Activated CD4-positive, alpha-beta T cell treated with anti-CD3 and anti-CD28 coated beads for 1 hour (primary cell): ENCODE measurements around the gene SAMHD1.

Experiments
- DNase-seq: peaks from one replicate; pipeline ENCODE4 v3.0.0-alpha.2; 2020

The SAMHD1 gene

DNA sequence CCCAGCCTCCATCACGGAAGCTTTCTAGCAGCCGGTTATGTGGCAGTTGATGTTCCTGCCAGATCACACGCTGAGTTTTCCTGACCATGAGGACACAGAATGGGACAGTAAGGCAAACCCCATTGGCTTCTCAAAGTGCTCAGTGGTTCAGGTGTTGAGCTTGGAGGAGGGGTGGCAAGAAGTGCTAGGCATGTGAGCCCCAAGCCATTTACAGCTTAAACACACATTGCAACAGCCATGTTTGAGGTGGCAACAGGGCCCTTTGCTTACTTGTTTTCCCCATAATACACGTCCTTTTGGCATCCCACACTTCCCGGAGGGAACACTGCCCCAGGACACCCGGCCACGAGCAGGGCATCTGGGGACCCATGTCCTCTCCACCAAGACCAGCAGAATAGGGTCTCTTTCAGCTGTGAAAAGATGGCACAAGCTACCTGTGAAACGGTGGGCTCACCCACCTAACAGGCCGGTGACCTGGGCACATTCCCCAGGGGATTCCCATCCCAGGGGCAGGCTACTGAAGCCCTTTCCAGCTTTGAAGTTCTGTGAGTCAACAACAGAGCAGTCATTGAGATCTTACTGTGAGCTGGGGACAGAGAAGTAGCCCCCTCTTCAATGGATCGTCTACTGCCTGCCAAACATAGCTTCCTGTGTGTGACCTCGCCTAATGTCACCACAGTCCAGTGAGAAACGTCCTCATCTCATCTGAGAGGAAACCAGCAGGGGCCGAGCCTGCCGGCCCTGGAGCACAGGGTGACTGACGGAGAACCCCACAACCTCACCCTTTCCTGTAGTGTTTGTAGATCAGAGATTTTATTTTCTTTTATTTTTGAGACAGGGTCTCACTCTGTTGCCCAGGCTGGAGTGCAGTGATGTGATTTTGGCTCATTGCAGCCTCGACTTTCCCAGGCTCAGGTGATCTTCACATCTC, 79.6 kb downstream of the SAMHD1 start:
- no peak for DNase-seq

DNA sequence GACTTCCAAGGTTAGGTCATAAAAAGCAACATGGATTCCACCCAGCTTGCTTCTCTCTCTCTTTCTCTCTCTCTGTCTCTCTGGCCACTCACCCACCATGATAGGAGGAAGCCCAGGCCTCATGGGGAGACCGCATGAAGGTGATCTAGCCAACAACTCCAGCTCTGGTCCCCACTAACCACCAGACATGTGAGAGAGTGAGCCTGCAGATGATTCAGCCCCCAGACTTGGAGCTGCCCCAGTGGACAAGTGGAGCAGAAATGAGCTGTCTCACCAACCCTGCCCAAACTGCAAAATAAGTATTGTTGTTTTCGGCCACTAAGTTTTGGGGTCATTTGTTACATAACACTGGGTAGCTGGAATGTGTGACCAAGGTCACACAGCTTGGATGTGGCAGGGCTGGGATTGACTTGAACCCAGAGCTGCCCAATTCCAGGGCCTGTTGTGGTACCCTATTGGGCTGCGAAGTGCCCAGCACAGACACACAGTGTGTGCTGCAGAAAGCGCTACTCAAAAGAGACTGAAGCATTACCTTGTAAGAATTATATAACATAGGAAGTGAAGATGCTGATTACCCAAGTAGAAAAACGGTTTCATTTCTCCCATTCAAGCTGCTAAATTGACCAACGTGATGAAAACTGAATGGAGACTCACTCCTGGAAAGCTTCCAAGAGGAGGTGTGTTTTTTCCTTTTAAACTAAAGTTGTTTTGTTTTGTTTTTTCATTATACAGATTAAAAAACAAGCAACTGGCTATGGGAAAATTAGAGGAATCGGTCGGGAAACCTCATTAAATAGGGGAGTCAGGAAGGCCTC, 84.6 kb downstream of the SAMHD1 start:
- DNase-seq, result no peak

DNA sequence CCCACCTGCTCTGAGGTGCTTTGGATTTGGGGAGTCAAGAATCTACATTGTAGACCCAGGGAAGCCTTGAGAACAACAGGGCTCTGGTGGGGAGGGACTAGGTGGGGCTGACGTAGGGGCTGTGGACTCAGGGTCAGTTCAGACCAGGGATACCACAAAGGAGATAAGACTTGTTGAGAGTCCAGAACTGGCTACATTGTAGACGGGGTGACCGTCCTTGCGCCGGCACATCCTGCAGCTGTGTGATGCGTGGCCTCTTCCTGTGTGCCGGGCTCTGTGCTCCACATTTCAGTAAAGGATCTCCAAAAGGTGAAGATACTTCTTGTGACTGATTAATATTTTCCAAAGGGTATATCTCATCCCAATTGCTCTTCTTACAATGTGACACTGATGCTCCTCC, 85.3 kb downstream of the SAMHD1 start:
- no peak for DNase-seq

DNA sequence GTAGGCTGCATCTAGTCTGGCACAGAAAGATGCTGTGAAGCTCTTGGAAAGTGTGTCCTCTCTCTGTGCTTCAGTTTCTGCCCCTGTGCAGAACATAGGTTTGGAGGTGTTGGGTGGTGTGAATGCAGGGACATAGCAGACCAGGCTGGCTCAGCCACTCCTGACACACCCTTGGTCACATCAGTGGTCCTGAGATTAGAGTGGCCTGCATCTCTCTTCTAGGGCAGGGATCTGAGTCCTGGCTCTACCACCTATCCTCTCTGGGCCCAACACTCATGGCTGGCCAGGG, 85.7 kb downstream of the SAMHD1 start:
- DNase-seq, result no peak

DNA sequence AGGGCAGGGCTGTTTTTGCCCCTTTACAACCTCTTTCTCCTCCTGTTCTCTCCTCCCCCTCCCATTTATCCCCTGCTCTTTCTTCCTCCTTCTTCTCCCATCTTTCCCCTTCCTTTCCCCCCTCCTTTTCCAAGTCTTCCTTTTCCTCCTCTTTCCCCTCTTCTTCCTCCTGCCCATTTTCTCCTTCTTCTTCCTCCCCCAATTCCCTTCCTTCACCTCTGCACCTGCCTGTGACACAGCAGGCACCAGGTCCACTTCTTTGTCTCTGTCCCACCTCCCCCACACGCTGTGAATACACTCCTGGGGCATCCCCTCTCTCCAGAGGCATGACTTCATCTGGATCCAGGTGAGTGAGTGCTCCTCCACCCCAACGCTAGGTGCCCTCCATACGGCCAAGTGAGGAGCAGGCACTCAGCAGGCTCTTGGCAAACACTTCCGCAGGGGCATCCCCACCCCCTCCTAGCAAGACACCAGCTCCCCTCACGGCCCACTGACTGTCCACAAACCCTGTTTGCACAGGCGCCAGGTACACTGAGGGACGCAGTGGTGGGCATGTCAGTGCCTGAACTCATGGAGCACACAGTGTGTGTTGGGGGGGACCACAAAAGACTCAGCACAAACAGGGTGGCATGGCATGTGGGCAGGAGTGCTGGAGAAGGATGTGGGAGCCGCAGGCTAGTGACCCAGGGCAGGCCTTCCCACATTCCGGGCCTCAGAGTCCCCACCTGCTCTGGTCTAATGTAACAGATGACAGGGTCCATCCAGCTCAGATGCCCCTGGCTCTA, 86.2 kb downstream of the SAMHD1 start:
- no peak for DNase-seq

DNA sequence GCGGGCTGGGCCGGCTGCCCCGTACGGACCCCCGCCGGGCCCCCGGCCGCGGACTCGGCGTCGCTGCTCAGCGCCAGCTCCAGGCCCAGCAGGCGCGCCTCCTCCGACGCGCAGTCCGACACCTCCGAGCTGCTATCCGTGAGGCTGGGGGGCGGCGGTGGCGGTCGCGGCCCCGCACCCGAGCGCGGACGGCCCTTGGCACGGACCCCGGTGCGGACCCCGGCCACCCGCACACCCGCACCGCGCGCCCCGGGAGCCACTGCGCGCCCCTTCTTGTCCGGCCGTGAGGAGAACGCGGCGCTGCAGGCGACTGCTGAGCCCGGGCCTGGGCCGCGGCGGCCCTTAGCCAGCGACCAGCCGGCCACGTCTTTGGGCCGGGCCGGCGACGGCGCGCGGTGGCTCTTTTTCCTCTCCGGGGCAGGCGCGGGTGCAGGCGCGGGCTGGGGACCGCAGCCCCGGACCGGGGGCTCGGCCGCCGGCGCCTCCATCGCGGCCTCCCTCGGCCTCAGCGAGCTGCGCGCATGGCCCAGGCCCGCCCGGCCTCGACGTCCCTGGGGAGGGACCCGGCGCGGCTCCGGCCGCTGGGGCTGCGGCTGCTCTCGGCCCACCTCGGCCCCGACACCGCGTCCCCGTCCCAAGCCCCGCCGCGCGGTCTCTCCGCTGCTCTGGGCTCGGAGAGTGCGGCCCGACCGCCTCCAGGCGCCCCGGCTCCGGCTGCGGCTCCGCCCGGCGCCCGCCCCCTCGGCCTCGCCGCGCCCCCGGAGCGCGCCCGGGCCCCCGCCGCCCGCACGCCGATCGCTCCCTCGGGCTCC, 88.4 kb downstream of the SAMHD1 start:
- DNase-seq, result no peak

DNA sequence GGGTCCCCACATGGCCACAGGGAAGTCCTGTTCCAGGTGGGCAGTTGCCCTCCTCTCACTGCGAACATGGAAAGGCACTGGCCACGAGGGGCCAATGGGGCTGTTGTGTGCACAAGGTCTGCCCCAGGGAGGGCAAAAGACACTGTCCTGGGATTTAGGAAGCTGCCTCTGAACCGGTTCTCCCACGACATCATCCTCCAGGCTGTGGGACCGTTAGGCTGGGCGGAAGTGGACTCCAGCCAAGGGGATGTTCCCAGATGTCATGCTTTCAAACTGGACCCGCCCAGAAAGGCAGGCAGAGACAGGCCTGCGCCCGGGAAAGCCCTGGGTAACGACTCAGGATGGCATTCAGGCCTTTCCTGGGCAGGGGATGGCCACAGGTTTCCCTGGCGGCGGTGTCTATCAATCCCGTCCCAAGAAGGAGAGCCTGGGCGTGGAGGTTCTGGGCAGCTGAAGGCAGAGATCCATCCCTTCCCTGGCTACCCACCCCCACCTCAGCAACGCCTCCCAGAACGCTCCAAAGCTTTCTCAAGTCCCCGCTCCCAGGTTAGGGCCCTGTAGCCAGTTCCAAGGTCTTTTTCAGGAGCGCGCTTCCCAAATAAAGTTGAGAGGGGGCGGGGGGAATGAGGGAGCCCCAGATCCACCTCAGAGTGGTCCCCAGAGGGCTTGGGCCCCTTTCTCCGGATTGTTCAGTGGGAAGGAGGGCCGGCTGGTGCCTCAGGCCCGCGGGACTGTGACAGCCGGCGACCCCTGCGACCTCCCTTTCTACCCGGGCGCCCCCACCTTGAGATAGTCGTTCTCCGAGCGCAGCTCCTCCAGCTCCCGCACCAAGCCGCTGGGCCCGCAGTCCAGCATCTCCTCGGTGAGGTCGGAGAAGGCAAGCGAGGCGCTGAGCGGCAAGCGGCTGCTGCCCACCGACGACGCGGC, 89.4 kb downstream of the SAMHD1 start:
- DNase-seq, result no peak

DNA sequence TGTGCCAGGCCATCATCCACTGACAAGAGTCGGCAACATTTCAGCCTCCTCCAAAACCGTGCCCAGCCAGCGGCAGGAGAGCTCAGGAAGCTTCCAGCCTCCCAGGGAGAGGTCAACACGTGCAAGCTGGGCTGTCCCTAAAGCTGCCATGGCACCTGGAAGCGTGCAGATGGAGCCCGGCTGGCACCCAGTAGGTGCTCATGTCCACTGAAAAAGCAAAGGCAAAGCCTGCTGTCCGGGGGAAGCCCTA, 90.0 kb downstream of the SAMHD1 start:
- DNase-seq, result no peak

DNA sequence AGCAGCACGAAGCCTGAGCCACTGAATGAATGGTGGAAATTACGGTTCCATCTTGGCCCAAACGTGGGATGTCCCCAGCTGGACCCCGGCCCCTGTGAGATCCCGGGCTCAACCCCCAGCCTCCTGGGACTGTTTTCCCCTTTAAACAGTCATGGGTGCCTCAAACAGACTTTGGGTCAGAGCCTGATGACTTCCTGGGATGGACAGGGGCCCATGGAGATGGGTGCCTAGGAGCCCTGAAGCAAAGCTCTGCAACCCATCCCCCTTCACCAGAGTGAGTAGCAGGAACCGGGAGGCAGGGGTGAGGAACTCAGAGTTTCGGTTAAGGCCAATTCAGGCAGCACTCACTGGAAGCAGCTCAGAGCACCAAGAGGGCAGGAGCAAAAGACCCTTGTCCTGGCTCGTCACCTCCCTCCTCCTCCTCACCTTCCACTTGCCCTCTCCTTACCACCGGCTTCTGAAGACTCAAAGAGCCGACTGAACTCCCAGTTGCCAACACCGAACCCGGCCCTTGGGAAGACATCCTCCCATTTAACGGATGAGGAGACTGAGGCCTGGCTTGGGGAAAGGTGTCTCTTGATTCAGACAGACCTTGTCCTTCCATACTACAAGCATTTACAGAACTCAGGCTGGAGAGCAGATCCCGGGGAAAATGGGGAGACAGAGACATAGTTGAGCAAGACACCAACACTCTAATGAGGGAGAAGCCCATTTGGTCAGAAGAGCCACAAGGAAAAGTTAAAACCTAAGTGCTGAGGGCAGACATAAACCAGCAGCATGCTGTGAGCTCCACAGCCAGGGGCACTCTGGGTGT, 90.5 kb downstream of the SAMHD1 start:
- DNase-seq, result no peak

DNA sequence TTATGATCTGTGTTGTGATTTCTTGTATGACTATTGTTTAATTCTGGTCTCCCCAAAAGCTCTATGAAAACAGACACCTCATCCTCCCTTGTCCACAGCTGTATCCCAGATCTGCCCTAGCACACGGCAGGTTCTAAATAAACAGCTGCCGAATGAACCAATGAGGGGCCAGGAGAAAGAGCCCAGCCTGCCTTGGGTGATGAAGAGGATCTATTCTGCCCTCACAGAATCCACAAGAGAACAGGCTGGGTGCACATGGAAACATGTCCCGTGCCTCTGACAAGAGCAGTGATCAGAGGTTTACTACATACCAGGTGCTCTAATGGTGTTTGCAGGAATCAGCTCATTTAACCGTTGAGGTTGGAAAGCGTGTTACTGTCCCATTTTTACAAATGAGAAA, 91.2 kb downstream of the SAMHD1 start:
- DNase-seq, result no peak

DNA sequence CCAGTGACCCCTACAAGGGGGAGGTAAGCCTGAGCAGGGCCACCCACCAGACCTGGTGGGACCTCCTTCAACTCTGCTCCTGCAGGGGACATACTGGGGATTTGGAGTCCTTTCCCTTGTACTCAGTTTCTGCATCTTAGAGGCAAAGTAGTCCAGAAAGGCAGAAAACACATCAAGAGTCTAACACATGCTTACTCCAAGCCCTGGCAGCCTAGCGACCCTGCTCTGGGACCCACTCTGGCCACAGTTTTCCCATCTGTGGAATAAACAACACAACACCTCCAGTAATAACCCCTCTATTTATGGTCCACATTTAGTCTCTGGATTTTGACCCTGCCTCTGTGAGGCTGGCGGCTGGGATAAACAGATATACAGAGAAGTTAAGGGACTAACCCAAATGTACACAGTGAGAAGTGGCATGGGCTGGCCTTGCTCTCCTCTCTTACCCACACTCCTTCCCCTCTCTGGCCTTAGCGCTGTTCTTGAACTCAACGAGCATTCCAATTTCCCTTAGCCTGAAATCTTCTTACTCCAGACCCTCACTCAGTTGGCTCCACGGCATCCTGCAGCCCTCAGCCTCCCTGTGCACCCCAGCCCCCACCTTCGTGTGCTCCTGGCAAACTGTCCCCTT, 91.7 kb downstream of the SAMHD1 start:
- no peak for DNase-seq

DNA sequence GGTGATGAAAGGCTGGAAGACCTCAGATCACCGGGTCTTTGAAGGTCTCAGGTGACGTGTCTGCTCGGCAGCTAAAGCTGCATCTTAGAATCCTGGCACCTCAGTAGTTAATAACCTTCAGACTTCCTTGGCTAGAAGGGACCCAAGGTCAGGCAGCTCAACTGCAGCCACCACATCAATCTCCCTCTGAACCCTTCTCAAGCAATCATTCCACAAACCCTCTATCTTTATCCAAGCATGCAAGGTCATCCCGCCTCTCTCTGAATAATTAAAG, 92.3 kb downstream of the SAMHD1 start:
- DNase-seq, result no peak

DNA sequence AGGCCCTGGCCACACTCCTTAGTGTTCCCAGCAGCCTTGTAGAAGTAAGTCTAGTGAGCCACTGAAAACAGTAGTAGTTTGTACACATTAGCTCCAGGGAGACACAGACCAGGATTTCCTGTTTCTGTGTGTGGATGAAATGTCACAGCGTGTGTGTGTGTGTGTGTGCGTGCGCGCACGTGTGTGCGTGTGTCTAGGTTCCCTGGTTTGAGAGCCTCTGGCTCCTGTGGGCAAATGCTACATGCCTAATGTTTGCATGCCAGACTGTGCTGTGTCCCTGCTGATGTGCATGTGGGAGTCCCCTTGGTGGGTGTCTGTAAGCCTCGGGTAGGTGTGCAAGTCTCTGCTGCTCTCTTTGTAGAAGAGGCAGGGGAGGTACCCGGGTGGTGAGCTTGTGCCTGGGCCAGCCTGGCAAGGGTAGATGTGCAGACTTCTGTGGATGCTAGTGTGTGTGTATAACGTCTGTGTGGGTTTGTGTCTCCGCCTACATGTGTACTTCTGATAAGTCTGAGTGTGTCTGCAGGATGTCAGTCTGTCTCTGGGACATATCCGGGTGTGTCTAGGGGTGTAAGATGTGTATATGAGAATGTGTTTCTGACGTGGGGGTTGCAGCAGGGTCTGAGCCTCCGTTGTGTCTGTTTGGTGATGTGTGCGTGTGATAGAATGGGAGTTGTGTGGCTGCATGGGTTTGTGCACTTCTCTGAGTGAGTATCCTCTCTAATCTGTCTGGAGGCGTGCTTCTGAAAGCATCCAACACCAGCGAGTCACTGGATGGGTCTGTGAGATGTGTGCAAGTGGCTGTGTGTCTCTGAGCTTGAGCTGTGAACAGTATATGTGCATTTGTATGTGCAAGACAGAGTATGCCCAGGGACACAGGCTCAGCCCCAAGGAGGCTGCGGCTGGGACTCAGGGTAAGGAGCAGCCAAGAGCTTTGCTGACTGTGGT, 94.5 kb downstream of the SAMHD1 start:
- peak; percentile 12 for DNase-seq

DNA sequence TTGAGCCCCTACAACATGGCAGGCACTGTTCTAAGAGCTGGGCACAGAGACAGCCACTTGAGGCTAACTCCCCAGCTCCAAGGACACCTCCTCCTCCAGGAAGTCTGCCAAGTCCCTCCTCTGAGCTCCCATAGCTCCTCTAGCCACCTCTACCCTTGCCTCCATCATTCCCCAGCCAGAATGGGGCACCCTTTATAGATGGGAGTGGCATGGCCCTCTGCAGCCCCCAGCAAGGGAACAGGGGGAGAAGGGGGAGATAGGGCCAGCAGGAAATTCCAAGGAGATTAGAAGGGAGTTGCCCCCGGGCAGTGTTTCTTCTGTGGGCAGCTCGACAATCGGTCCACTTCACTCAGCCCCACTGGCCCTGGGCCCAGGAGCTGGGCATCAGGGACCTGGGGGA, 95.3 kb downstream of the SAMHD1 start:
- no peak for DNase-seq

DNA sequence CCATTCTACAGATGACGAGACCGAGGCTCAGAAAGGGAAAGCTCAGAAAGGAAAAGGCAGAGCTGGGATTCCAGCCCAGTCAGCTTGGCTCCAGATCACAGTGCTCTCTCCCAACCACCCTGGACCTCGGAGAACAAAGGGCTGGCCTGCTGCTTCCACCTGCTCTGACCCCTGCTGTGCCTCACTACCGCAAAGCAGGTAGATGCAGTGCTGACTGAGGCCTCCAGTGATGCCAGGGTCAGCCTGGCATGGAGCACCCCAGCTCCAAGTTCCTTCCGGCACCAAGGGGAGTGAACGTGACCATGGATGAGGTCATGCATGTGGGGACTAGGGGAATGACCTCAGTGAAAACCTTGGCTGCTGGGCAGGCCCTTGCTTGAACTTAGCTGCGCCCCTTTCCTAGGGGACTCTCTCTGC, 96.3 kb downstream of the SAMHD1 start:
- DNase-seq, result no peak

DNA sequence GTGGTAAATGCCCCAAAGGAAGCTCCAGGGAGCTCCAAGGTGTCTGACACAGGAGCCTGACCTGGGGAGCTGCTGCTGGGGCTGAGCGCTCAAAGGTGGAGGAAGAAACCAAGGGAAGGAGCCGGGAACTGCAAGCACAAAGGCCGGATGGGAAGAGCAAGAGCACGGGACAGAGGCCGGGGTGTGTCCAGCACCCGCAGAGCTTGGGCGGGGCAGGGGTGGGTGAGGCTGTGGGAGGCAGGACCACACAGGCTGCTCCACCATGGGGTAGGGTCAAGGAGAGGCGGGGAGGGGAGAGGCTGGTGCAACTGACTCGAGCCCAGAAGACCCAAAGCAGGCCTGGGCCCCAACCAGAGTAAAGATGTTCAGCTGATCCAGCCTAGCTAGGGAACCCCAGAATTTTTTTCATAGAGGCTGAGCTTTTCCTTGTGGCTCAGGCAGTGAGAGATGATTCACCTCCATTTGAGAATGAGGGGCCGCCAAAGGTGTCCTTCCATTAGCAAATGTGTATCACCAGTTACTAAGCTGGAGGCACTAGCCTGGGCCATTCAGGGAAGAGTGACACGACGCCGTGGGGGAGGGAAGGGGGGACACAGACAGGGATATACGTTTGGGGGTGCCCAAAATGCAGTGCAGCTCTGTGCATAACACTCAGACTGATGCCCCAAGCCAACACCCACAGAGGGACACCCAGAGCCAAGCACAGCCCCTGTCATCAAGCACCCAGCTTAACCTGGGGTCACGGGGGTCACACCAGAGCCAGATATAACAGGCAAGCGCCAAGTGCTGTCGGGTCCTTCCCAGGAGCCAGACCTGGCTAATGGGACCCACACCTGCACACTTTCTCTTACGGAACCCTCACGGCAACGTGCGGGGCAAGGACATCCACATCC, 96.9 kb downstream of the SAMHD1 start:
- DNase-seq, result no peak

DNA sequence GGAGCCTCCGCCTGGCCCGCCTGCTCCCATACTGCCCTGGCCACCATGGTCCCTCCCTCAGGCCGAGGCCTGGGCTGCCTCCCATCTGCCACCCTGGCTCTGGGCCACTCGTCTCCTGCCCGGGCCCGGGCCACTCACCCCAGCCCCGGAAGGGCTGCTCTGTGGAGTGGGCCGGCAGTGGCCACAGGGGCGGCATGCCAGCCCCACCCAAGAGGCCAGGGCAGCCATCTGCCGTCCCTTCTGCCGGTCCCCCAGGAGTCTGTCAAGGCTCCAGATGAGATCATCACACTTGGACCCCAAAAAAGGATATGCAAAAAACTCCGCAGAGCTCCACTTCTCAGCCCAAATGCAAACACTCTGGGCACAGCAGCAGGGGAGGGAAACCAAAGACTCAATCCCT, 99.3 kb downstream of the SAMHD1 start:
- no peak for DNase-seq

DNA sequence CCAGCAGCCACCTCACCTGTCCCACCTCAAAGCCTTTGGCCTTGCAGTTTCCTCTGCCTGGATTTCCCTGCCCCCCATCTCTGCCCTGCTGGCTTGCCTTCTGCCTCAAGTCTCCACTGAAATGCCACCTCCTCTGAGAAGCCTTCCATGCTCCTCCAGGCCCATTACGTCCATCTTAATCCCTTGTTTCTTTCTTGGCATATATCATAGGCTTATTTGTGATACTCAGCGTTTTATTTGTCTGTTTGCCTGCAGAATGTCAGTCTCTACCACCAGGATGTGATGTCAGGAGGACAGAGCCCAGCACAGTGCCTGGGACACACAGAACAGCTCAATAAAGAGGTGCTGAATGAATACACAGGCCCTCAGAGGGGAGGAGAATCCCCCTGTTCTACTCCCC, 100.0 kb downstream of the SAMHD1 start:
- DNase-seq, result no peak
